SK-N-MC (cell line): ENCODE measurements around the gene PLPP3.

Source experiments
- EZH2 ChIP-seq: fragments of 200-600 bp; sonication (generic); IDR thresholded peaks from one replicate; pipeline ENCODE4 v1.6.1; 2017; ENCODE audit warnings: antibody characterized with exemption
- POLR2AphosphoS5 ChIP-seq: IDR thresholded peaks from 2 replicates; pipeline ENCODE4 v1.6.1; 2012; ENCODE audit warnings: mild to moderate bottlenecking, low read depth, low read length, borderline replicate concordance

- TF ChIP-seq EZH2 (no peak), POLR2AphosphoS5 (no peak)
Measured at GRCh38 chr1:56543783-56544612, 35.4 kb downstream of the PLPP3 start.
